Left ventricle myocardium inferior (tissue), 1 donor: ENCODE data around the gene KCNK13. TPM values are rescaled to one million over a fixed set of nuclear protein-coding genes. Genes with fewer than 3 reads are reported as not detected.

Source experiments
- DNase-seq: peaks from one replicate; pipeline ENCODE4 v3.0.0-alpha.2; 2020
- H3K27ac ChIP-seq: fragments of 200-600 bp; replicated peaks from 2 replicates; pipeline ENCODE4 v1.8.0; 2021
- H3K27me3 ChIP-seq: fragments of 200-600 bp; 2 replicates; pipeline ENCODE4 v1.8.0; 2021; ENCODE audit warnings: low read depth
- H3K36me3 ChIP-seq: fragments of 200-600 bp; 2 replicates; pipeline ENCODE4 v1.8.0; 2021
- H3K4me1 ChIP-seq: fragments of 200-600 bp; 2 replicates; pipeline ENCODE4 v1.8.0; 2021
- H3K4me3 ChIP-seq: fragments of 200-600 bp; 2 replicates; pipeline ENCODE4 v1.8.0; 2021; ENCODE audit warnings: mild to moderate bottlenecking, moderate library complexity
- H3K9me3 ChIP-seq: fragments of 200-600 bp; replicated peaks from 2 replicates; pipeline ENCODE4 v1.8.0; 2021
- CTCF ChIP-seq: fragments of 200-600 bp; IDR thresholded peaks from 2 replicates; pipeline ENCODE4 v1.8.0; 2021; ENCODE audit warnings: antibody characterized with exemption, mild to moderate bottlenecking, borderline replicate concordance
- intact Hi-C: fragments of 100-400 bp; cut with micrococcal nuclease; formaldehyde crosslinking; loops from one replicate; pipeline ENCODE4 v1.11.0; 2022
- total RNA-seq: library from RNA; stranded (reverse); fragmentation: NEBNext Ultra II Directional; extraction: Animal tissue kit (Norgen Biotek cat#: 25700); gene quantifications from one replicate; pipeline ENCODE4 v1.2.1, GENCODE V29; 2021
- donor health status: DM: no; HTN: yes; CAD: no; lungs with severe emphysema.

KCNK13 gene
- total RNA-seq, 1 donor from 2014 or later: 1.9 TPM

- Histone ChIP-seq H3K4me3 (no peak overlapping the region), H3K9me3 (no peaks in the 10 kb centered on the region), H3K27ac (no peak overlapping the region), H3K4me1 (no peaks in the 10 kb centered on the region), H3K36me3 (no peaks in the 10 kb centered on the region), H3K27me3 (no peaks in the 10 kb centered on the region)
- no peak for TF ChIP-seq CTCF
- intact Hi-C loops: no loop called here
- no peak for DNase-seq
Measured at GRCh38 chr14:90103808-90104207, 42.0 kb downstream of the KCNK13 start.

GRCh38 chr14:90105756-90106155 lies 44.0 kb downstream of the KCNK13 start:
- intact Hi-C loops: no loop called here
- peaks cover 8% of the 10 kb centered on the region for H3K27me3 ChIP-seq
- H3K27ac ChIP-seq: no peak overlapping the region
- H3K36me3 ChIP-seq: no peaks in the 10 kb centered on the region
- TF ChIP-seq CTCF: no peak
- H3K9me3 ChIP-seq: no peaks in the 10 kb centered on the region
- no peak overlapping the region for H3K4me3 ChIP-seq
- no peaks in the 10 kb centered on the region for H3K4me1 ChIP-seq
- peak; percentile 22 for DNase-seq

GRCh38 chr14:90107789-90108188 lies 46.0 kb downstream of the KCNK13 start:
- no peak for TF ChIP-seq CTCF
- Histone ChIP-seq H3K36me3 (no peaks in the 10 kb centered on the region), H3K27me3 (peaks cover 21% of the 10 kb centered on the region), H3K9me3 (no peaks in the 10 kb centered on the region), H3K4me1 (no peaks in the 10 kb centered on the region), H3K4me3 (no peak overlapping the region), H3K27ac (no peak overlapping the region)
- DNase-seq: no peak
- intact Hi-C loops: no loop called here

GRCh38 chr14:90109858-90110257 lies 48.1 kb downstream of the KCNK13 start:
- intact Hi-C loops: no loop called here
- peak; percentile 21 for TF ChIP-seq CTCF
- DNase-seq: no peak

GRCh38 chr14:90111895-90112534 lies 50.2 kb downstream of the KCNK13 start:
- intact Hi-C loops: no loop called here
- Histone ChIP-seq H3K27ac (no peak overlapping the region), H3K27me3 (peaks cover 31% of the 10 kb centered on the region), H3K4me3 (no peak overlapping the region), H3K4me1 (no peaks in the 10 kb centered on the region), H3K9me3 (no peaks in the 10 kb centered on the region), H3K36me3 (no peaks in the 10 kb centered on the region)
- no peak for DNase-seq
- no peak for TF ChIP-seq CTCF

More at GRCh38 chr14:90109858-90110257, 48.1 kb downstream of the KCNK13 start:
- Histone ChIP-seq H3K27me3 (peaks cover 26% of the 10 kb centered on the region), H3K27ac (no peak overlapping the region), H3K9me3 (no peaks in the 10 kb centered on the region), H3K4me1 (no peaks in the 10 kb centered on the region), H3K4me3 (no peak overlapping the region), H3K36me3 (no peaks in the 10 kb centered on the region)
